ENCODE data around the gene PATZ1.

PATZ1 gene

GRCh38 chr22:31344578-31345330 is 1.4 kb downstream of the PATZ1 start:
- no peak for TF ChIP-seq CTCF (IDR thresholded peaks at IDR 0.05; ENCODE audit: insufficient read depth, low read length)
- peak; percentile 42; the same call in 1 of the 2 replicates for TF ChIP-seq SPI1 (IDR thresholded peaks at IDR 0.05; ENCODE audit: borderline replicate concordance, low read depth)
- TF ChIP-seq REST (IDR thresholded peaks at IDR 0.05; ENCODE audit: insufficient replicate concordance, low read depth) = no peak
- peak; percentile 78 for TF ChIP-seq POLR2AphosphoS5 (IDR thresholded peaks at IDR 0.05; ENCODE audit: low read depth)
- H3K27me3 ChIP-seq (ENCODE audit: insufficient read depth, poor library complexity, severe bottlenecking) = no peaks in the 10 kb centered on the region
- peak; percentile 45 to 50 for DNase-seq (ENCODE audit: low read depth in 1 of 2, low spot score in 1 of 2)
- H3K27ac ChIP-seq (replicated peaks) = peak overlapping the region; percentile 75
- peak overlapping the region; percentile 76 for H3K4me3 ChIP-seq (replicated peaks; ENCODE audit: insufficient read depth, low read length)

- H3K27me3 ChIP-seq (ENCODE audit: insufficient read depth, poor library complexity, severe bottlenecking) = no peaks in the 10 kb centered on the region
- H3K27ac ChIP-seq (replicated peaks) = peak overlapping the region; percentile 75
- H3K4me3 ChIP-seq (replicated peaks; ENCODE audit: insufficient read depth, low read length) = peak overlapping the region; percentile 76
- no peak for TF ChIP-seq CTCF (IDR thresholded peaks at IDR 0.05; ENCODE audit: insufficient read depth, low read length)
- TF ChIP-seq GABPA (IDR thresholded peaks at IDR 0.05; ENCODE audit: low read depth) = no peak
- no peak for TF ChIP-seq REST (IDR thresholded peaks at IDR 0.05; ENCODE audit: insufficient replicate concordance, low read depth)
- no peak; the same call in 1 of the 2 replicates for TF ChIP-seq POLR2AphosphoS5 (IDR thresholded peaks at IDR 0.05; ENCODE audit: low read depth)
- TF ChIP-seq SPI1 (IDR thresholded peaks at IDR 0.05; ENCODE audit: borderline replicate concordance, low read depth) = no peak
- peak in 1 of 2 experiments; percentile 54 for DNase-seq (ENCODE audit: low read depth in 1 of 2, low spot score in 1 of 2)
Measured at GRCh38 chr22:31344256-31344577, 1.9 kb downstream of the PATZ1 start.

GRCh38 chr22:31343235-31344191 is 2.6 kb downstream of the PATZ1 start:
- Histone ChIP-seq H3K4me3 (replicated peaks; ENCODE audit: insufficient read depth, low read length) (peak overlapping the region; percentile 76), H3K27ac (replicated peaks) (peak overlapping the region; percentile 75), H3K27me3 (ENCODE audit: insufficient read depth, poor library complexity, severe bottlenecking) (no peaks in the 10 kb centered on the region)
- DNase-seq (ENCODE audit: low read depth in 1 of 2, low spot score in 1 of 2) = peak; percentile 31 to 68
- TF ChIP-seq SPI1 (IDR thresholded peaks at IDR 0.05; ENCODE audit: borderline replicate concordance, low read depth) (no peak), POLR2AphosphoS5 (IDR thresholded peaks at IDR 0.05; ENCODE audit: low read depth) (peak; percentile 25; the same call in 1 of the 2 replicates)

Data from HL-60 (cell line).